ENCODE data around the gene GJD4.

GJD4 gene

GRCh38 chr10:35585903-35586535 is 19.1 kb upstream of the GJD4 start:
- TF ChIP-seq, protein P1, sequence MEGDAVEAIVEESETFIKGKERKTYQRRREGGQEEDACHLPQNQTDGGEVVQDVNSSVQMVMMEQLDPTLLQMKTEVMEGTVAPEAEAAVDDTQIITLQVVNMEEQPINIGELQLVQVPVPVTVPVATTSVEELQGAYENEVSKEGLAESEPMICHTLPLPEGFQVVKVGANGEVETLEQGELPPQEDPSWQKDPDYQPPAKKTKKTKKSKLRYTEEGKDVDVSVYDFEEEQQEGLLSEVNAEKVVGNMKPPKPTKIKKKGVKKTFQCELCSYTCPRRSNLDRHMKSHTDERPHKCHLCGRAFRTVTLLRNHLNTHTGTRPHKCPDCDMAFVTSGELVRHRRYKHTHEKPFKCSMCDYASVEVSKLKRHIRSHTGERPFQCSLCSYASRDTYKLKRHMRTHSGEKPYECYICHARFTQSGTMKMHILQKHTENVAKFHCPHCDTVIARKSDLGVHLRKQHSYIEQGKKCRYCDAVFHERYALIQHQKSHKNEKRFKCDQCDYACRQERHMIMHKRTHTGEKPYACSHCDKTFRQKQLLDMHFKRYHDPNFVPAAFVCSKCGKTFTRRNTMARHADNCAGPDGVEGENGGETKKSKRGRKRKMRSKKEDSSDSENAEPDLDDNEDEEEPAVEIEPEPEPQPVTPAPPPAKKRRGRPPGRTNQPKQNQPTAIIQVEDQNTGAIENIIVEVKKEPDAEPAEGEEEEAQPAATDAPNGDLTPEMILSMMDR (IDR thresholded peaks at IDR 0.05; ENCODE audit: low read depth, low read length), result no peak
- DNase-seq (ENCODE audit: extremely low read depth, low read depth), result no peak

DNA sequence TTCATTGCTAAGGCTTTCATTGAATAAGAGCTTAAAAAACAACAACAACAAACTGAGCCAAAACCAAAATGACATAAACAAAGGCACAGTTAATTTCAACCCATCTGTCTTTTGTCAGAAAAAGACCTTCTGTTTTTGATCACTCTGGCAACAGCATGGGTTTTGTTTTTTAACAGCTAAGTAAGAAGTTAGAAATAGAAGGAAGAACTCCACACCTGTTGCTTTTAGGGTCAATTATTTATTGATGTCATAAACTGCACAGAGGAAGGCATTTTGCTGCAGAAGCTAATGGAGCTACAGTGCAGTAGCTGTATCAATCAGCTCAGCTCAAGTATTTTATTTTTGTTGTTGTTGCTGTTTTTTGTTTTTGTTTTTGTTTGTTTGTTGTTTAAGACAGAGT is 16.3 kb upstream of the GJD4 start:
- DNase-seq (ENCODE audit: extremely low read depth, low read depth), result no peak
- TF ChIP-seq, protein P1 (IDR thresholded peaks at IDR 0.05; ENCODE audit: low read depth, low read length), result no peak

- no peak for DNase-seq (ENCODE audit: extremely low read depth, low read depth)
Observed at GRCh38 chr10:35592441-35592840, 12.7 kb upstream of the GJD4 start.

GRCh38 chr10:35594115-35595079 is 10.7 kb upstream of the GJD4 start:
- TF ChIP-seq, protein P1 (IDR thresholded peaks at IDR 0.05; ENCODE audit: low read depth, low read length), result no peak
- no peak for DNase-seq (ENCODE audit: extremely low read depth, low read depth)

More at GRCh38 chr10:35592441-35592840, 12.7 kb upstream of the GJD4 start:
- TF ChIP-seq, protein P1 (IDR thresholded peaks at IDR 0.05; ENCODE audit: low read depth, low read length), result no peak

- no peak for DNase-seq (ENCODE audit: extremely low read depth, low read depth)
- TF ChIP-seq, protein P1 (IDR thresholded peaks at IDR 0.05; ENCODE audit: low read depth, low read length), result no peak
Observed at GRCh38 chr10:35595106-35595505, 10.0 kb upstream of the GJD4 start.

GRCh38 chr10:35598379-35598778 is 6.8 kb upstream of the GJD4 start:
- TF ChIP-seq, protein P1 (IDR thresholded peaks at IDR 0.05; ENCODE audit: low read depth, low read length), result peak; percentile 41
- no peak for DNase-seq (ENCODE audit: extremely low read depth, low read depth)

- no peak for DNase-seq (ENCODE audit: extremely low read depth, low read depth)
Observed at GRCh38 chr10:35600193-35600592, 4.9 kb upstream of the GJD4 start.

More at GRCh38 chr10:35600193-35600592, 4.9 kb upstream of the GJD4 start:
- TF ChIP-seq, protein P1 (IDR thresholded peaks at IDR 0.05; ENCODE audit: low read depth, low read length), result peak; percentile 8
